GM10266 (cell line): ENCODE measurements around the gene GPR158.

Experiments used
- DNase-seq: peaks from one replicate; pipeline ENCODE4 v3.0.0; 2012; ENCODE audit errors: extremely low spot score
- CTCF ChIP-seq: IDR thresholded peaks from 2 replicates; pipeline ENCODE4 v1.5.1; 2012; ENCODE audit warnings: mild to moderate bottlenecking, low read depth; ENCODE audit not compliant: control insufficient read depth, insufficient read depth; ENCODE audit errors: missing control alignments

The GPR158 gene

GRCh38 chr10:25280573-25280972 is 105.8 kb downstream of the GPR158 start:
- no peak for DNase-seq
- TF ChIP-seq CTCF, result no peak

GRCh38 chr10:25285809-25286208 is 111.0 kb downstream of the GPR158 start:
- no peak for TF ChIP-seq CTCF
- DNase-seq, result no peak

- no peak for DNase-seq
- no peak for TF ChIP-seq CTCF
Measured at GRCh38 chr10:25288181-25288580, 113.4 kb downstream of the GPR158 start.

GRCh38 chr10:25294032-25294926 is 119.5 kb downstream of the GPR158 start:
- no peak for TF ChIP-seq CTCF
- no peak for DNase-seq

GRCh38 chr10:25296324-25296723 is 121.5 kb downstream of the GPR158 start:
- DNase-seq, result no peak
- TF ChIP-seq CTCF, result no peak

GRCh38 chr10:25297466-25297865 is 122.7 kb downstream of the GPR158 start:
- no peak for DNase-seq
- TF ChIP-seq CTCF, result no peak

GRCh38 chr10:25300073-25300472 is 125.3 kb downstream of the GPR158 start:
- no peak for TF ChIP-seq CTCF
- DNase-seq, result no peak
